AG20443 (cell line): ENCODE results near the gene FRZB.
"Not testable (repeated sequence)": the region's sequence is repeated elsewhere in the genome, so short reads cannot be mapped to it uniquely, and the experiment has no call there.

Experiments
- DNase-seq: peaks from one replicate; pipeline ENCODE4 v3.0.0; 2012; ENCODE audit warnings: low spot score, mixed read lengths

FRZB gene

DNA sequence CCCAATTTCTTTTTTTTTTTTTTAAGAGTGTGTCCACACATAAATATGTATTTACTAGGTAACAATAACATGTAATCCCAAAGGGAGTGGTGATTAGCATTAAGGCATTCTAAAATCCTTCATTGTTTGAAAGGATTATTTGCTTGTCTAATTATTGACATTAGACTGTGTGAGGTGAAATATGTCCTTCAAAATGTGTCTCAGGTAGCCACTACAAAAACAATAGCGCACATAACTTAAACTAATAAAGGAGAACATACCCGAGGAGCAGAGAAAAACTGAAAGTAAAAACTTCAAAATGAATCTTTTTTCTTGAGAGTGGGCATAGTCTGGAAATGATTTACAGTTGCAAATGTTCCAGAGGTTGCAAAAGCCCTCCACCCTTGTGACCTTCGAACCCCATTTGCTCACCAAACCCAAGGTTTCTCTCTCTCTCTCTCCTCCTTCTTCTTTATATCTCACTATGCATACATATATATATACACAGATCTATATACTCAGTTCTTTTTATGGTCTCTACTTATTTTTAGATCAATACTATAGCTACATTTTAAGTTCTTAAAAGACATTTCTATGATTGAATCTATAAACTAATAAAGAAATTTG lies 24.4 kb upstream of the FRZB start:
- no peak for DNase-seq

DNA sequence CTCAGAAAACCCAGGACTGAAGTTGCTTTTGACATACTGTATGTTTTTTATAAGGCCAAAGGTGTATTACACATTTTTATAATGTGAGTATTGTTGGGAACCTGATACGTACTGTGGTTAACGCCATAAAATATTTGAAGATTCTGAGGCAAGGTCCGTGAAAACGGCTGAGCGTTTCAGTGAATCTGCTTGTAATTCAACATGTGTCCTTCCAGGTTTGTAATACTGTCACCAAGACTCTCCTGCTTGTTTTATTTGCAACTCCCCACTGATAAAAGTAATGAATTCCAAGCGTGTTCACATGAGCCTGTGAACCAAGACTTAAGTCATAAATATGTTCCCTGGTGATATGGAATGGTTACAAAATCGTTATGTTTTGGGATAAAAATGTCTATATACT lies 23.9 kb upstream of the FRZB start:
- DNase-seq: no peak

DNA sequence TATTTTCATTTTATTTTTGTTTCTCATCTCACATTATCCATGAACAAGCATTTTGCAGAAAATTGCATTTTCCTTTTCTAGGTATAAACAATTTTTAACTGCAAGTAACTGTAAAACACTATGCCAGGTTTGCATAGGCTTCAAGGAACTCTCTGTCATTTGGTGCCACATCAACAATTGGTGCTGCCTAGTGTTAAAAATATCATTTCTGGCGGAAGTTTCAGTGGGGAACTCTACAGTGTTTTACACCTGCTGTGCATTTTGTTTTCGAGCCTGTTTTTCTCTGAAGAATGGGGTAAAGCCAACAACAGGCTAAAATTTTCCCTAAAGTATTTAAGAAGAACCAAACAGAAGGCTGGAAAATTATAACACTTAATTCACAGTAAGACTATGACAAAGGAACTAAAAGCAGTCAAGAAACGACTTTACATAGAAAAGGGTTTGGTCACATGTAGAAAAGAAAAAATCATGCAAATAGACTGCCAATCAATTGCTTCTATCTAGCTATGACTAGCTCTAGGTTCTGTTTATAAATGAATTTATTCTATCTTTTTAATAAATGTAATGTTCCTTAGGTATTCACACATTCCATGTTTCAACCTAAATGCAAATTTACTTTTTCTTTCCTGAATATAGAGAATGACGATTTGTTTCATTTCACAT lies 21.4 kb upstream of the FRZB start:
- DNase-seq: no peak

DNA sequence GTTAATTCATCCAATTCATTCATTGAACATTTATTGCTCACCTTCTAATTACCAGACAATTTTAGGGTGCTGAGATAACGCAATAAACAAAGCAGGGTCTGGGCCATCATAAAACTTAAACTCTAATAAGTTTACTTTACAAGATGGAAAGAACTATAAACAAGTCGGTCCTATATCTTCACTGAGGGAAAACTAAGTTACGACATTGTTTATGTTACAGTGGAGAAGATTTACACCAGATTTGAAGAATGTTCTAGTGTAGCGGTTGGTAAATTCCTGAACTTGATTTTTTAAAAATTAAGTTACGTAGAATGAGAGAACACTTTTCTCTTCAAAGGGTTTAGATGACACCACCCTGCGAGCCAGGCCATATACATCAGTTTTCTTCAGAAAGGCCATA lies 20.7 kb upstream of the FRZB start:
- no peak for DNase-seq

DNA sequence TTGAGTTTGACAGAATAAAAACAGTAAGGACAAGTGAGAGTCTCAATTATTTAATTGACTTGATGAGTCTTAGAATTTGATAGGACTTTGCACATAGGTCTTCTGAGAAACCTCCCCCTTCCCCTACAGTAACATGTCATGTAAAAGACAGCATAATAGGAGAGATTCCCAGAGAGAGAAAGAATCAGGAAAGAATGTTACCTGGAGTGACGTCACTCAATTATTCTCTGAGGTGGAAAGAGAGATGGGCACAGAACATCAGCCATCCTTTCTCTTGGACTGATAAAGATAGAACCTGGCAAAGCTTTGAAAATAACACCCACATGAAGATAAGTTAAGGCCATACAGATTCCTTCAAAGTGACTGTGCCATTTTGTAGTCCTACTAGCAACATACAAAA lies 19.3 kb upstream of the FRZB start:
- DNase-seq: no peak

DNA sequence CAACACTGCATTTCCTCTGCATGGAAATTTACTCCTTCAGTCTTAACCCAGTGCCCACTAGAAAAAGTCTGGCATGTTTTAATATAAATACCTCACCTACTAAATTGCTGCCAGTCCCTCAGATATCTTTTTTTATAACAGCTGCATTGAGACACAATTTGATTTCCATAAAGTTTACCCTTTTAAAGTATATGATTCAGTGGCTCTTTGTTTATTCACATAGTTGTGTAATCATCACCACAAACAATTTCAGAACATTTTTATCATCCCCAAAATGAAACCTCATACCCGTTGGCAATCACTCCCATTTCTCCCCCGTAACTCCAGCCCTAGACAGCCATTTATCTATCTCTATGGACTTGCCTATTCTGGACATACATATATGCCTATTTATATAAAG lies 17.0 kb upstream of the FRZB start:
- no peak for DNase-seq

DNA sequence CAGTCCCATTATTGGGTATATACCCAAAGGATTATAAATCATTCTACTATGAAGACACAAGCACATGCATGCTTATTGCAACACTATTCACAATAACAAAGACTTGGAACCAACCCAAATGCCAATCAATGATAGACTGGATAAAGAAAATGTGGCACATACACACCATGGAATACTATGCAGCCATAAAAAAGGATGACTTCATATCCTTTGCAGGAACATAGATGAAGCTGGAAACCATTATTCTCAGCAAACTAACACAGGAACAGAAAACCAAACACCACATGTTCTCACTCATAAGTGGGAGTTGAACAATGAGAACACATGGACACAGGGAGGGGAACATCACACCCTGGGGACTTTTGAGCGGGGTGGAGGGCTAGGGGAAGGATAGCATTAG lies 13.7 kb upstream of the FRZB start:
- DNase-seq: not testable (repeated sequence)

DNA sequence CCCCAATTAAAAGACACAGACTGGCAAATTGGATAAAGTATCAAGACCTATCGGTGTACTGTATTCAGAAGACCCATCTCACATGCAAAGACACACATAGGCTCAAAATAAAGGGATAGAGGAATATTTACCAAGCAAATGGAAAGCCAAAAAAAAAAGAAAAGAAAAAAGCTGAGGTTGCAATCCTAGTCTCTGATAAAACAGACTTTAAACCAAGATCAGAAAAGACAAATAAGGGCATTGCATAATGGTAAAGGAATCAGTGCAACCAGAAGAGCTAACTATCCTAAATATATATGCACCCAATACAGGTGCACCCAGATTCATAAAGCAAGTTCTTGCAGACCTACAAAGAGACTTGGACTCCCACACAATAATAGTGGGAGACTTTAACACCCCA lies 10.2 kb upstream of the FRZB start:
- DNase-seq: not testable (repeated sequence)

DNA sequence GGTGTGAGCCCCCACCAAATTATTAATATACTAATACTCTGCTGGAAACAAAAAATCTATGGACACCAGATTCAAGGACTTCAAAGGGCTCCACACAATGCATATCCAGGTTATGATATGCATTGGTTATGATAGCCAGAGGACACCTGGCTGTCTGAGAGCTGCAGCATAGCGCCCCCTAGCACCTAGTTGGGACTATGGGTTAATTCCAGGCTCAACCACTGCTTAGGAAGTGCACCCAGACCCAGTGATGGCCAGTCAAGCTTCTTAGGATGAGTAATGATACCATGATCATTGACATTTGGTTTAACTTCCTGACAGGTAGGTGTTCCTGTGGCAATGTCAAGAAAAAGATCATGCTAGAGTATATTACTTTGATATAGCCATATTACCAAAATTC lies 3.8 kb upstream of the FRZB start:
- DNase-seq: no peak

DNA sequence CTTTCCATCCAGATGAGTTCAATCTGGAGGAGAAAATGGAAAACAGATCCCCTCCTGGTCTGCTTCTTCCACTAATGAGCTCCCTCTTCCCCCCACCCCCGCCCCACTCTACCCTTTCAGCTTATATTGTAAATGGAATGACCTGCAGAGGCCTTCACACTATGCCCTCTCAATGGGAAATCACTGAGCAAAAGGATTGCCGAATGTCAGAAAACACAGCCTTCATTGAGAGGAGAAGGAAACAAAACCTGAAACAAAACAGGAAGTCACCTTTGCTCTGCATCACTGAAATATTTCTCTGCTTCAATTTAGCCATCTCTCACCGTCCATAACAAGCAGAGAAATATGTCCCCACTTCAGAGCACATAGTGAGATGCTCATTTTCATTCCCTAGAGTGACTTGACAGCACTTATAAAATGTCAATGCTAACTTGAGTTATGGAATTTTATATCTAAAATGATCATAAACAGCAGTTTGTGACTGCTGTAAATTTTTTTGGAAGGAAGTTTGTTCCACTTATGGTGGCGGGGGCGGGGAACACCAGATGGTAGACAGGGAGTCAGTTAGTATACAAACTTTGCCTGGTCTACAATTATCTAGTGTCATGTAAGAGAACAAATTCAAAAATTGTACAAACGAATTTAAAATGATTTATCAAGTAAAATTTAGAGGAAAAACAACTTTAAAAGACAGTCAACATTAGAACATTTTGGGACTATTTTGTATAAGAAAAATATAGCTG lies 1.8 kb upstream of the FRZB start:
- no peak for DNase-seq

DNA sequence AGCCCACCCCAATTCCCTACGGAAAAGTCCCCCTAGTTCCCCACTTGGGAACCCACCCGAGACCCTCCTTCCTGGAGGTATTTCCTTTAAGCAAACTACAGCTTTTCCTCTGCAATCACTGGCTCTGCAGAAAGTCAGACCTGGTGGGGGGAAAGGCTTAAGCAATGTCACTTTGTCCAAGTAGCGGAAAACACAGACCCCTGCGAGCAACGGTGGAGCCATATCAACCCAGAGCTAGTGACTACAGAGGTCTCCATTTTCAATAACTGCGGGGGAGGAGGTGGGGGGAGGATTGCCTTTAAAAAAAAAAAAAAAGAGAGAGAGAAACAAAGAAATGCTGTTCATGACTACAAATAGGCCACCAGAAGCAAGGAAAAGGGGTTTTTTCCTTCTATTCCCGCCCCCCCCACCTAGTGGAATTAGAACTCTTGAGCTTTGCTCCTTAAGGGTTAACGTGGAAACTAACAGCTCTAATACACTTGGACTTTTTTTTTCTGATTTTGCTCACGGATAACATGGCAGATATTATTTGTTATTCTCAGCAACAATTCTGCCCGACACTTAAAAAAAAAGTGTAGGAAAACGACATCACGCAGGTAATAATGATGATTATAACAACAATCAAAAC lies 1.1 kb upstream of the FRZB start:
- DNase-seq: no peak

DNA sequence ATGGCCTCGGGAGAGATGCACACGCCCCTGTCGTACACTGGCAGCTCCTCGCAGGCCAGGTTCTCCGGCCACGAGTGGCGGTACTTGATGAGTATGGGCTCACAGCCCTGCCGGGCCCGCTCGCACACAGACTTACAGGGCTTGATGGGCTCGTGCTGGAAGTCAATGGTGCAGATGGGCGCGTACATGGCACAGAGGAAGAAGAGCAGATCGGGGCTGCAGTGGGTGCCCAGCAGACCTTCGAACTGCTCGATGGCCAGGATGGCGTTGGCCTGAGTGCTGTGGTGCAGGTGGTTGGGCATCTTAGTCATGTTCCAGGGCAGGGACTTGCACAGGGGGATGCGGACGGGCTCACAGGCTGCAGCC lies 359 bp downstream of the FRZB start:
- DNase-seq: peak; percentile 26

DNA sequence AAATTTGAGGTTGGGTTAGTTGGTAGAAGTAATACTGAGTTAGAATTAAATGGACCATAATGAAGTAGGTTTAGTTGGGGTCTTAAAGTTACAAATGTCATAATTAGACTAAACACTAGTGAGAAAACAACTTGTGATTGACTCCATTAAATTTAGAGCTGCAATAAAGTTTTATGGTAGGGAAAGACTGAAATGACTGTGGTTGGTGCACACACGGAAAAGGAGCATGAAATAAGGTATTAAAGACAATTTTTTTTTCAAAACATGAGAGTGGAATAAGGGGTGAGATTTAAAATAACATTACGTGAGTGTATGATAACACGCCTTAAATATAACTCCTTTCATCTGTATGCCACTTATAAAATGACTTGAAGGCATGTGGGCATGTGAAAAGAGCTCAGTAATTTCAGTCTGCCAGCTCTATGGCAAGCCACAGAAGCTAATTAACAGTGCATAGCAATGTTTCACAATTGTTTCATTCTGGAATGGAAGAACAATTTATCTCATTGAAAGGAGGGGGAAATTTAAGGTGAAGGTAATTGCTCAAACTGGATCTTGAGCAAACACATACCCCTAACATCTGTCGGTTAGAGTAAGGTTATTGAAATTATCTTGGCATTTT lies 1.4 kb downstream of the FRZB start:
- DNase-seq: no peak

DNA sequence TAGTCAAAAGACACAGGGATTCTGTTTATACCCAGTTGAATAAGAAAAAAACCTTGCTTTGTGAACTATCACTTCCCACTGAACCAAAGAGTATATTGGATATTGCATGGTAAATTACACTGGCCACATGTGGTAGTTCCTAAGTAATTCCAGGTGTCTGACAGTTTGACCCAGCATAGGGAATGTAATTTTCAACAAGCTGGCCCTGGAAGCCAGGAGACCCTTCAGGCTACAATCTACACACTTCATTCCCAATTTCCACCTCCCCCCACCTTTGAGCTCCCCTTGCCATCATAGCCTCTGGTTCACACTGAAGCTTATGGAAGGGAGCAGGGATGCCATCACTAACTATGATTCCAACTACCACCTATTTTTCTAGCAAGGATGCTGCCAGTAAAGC lies 2.8 kb downstream of the FRZB start:
- DNase-seq: no peak

DNA sequence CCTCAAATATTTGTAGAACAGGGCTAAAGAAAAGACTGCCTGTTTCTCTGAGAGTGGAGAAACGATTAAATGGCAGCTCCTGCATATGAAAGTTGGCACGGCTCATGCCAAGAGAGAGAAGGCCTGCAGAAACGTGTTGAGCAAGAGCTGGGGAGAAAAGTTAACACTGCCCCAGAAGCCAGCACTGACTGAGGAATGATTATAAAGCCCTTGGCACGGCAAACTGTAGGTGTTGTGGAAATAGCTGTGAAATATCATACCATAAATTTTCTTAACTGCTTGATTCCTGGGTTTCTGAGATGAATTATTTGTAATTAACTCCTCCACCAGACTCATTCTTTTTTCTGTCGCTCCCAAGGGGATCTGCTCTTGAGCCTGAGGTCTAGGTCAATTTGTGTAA lies 4.3 kb downstream of the FRZB start:
- DNase-seq: no peak

DNA sequence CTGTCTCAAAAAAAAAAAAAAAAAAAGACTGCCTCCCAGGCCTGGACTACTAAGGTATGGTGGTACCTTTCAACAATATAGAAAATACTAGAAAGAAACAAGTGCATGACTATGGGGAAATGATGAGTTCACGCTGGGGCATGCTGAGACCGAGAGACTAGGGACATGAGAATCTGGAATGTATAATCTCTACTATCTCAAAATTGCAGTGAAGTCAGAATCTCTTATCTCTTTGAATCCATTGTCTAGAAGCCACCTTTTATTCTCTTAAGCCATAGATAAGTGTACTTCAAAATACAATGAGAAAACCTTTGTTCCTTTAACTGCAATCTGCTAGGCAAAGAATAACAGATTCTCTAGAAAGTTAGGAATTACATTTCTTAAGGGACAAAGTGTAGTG lies 5.6 kb downstream of the FRZB start:
- no peak for DNase-seq

DNA sequence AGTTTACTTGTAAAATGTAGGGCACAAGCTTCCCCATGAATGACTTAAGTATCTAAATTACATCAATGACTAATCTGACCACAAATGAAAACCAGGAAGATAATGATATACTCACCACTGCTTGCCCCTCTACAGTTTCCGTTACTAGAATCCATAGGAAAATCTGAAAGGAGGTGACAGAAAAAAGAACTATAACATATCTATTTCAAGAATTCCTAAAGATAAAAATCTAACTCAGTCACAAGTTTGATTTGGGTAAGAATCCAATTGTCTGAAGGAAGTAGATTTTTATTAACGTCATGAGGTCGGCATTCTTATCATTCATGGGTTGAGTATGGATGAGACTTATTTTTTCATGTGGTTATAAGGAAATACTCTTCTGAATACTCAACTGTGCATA lies 7.8 kb downstream of the FRZB start:
- DNase-seq: no peak

DNA sequence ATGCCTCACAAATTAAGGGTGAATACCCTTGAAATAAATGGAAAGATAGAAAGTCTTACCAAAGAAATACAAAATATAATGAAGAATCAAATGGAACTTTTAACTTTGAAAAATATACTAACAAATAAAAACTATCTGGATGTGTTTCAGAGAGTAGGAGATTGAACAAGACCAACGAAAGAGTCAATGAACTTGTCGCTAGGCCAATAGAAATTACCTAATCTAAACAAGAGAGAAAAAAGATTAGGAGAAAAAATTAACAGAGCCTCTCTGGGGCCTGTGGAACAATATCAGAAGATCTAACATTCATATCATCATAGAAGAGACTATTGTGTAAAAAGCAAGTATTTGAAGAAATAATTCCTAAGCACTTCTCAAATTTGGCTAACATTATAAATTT lies 11.1 kb downstream of the FRZB start:
- no peak for DNase-seq

DNA sequence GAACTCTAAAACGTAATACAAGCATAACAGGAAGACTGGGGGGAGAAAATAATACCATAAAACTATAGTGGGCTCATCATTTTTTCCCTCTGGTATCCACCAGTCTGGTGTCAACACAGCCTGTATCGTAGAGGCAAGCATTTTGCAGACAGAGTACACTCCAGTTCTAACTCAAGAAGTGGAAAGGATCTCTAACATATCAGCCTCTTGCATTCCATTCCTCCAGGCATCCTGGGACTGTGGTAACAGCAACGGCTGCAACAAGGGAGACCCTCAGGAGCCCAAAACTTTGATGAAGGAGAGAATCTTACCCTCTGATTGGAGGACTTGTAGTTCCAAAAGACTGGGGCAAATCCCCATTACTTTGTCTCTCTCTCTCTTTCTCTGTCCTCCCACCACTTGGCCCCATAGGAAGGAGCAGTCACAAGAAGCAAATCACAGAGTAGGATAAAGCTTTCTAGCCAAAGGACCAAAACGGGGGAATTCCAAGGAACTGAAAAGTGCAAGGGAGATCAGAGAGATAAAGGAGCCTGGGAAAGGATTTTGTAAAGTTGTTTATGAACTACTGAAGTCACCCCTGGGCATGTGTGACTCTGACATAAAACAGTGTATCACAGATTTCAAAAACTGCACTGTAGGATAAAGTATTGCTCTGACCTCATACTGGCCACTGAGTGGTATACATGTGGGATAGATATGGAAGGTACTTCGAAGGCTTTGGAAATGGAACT lies 11.9 kb downstream of the FRZB start:
- no peak for DNase-seq

DNA sequence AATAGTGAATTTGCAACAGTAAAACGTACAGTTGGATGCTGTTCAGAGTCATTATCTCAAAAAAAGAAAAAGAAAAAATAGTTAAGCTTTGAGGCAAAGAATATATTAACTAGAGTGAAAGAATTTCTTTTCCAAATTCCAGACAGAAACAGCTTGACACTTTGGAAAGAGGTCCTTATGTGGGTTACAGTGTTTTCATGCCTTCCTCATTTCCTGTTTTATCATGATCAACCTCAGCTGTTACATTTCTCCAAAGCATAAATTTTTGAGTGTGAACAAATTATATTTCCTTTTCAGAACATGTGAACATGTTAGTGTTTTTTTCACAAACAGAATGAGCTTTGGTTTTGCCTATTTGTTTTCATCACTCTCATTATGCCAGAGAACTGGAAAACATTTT lies 13.6 kb downstream of the FRZB start:
- no peak for DNase-seq

DNA sequence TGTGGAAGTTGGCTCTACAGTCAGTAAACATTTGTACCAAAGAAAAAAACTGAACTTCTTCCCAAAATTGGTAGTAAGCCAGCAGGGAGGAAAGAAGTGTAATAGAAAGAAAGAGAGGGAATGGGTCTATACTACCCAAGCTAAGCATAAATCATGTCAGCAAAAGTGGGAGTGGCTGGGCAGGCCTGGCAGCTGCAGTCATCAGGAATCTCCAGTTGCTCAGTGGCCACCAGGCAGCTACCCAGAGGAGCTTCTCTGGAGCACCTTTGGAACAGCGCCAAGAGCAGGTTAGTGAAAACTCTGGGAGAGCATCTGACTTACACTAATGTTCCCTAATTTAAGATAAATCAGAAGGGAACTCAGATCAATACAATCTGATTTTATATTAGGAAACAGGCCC lies 14.3 kb downstream of the FRZB start:
- DNase-seq: no peak

DNA sequence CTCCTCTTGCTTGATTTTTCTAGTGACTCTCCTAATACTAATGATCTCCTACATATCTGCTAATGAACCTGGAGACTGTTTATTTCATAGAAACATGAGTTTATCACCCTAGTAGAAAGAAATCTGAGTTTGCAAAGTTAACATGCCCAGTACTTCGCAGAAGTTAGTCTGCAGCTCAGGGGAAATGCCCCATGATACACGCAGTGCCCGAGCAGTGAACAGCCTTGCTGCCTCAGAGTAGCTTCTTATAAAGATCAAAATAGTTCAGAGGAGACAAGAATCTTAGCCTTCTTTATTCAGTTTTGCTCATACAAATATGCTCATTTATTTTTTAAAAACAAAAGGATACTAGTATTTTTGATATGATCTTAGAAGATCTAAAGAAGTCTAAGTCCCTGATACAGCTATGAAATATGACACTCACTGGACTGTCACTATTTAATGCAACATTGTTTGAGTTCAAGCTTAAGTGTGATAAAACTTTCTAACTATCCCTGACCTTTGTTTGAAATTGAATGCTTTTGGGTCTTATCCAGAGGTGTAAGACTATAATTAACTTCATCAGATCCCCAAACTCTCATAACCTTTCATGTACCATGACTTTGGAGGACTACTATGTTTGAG lies 20.5 kb downstream of the FRZB start:
- no peak for DNase-seq
